GM19467 (cell line): ENCODE measurements around the gene DNAH3.
"Not testable (repeated sequence)": the region's sequence is repeated elsewhere in the genome, so short reads cannot be mapped to it uniquely, and the experiment has no call there.

Experiments used
- ATAC-seq: cut with Tn5 transposase; IDR thresholded peaks from one replicate; pipeline ENCODE4 v1.9.1; 2021; ENCODE audit warnings: mild to moderate bottlenecking, moderate library complexity; ENCODE audit not compliant: unreplicated experiment

Gene DNAH3

DNA sequence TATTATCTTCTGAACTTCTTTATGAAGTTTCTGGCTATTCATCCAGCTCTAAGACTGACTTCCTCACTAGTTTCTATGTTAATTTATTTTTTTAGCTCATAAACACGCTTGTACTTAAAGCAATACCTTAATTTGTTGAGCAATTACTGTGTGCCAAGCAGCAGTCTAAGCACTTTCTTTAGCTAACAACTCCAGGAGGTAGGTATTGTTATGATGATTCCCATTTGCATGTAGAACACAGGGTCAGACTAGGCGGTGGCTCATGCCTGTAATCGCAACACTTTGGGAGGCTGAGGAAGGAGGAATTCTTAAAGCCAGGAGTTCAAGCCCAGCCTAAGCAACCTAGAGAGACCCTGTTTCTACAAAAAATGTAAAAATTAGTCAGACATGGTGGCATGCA, 19.8 kb downstream of the DNAH3 start:
- ATAC-seq: no peak

DNA sequence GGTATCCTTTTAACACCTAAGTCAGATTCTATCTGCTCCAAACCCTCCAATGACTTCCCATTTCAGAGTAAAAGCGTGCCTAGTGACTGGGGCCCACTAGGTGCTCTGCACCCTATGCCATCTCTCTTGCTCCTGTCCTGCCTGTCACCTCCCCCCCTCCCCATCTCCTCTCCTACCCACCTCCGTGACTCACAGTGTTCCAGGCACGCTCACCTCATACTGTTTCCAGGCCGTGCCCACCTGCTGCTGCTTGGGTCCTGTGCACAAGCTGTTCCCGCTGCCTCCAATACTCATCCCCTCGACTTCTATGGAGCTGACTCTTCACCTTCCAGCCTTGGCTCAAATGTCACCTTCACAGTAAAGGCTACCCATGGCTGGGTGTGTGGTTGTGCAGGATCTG, 21.7 kb downstream of the DNAH3 start:
- ATAC-seq: no peak

GRCh38 chr16:21126518-21126917, 24.1 kb downstream of the DNAH3 start:
- ATAC-seq: no peak

DNA sequence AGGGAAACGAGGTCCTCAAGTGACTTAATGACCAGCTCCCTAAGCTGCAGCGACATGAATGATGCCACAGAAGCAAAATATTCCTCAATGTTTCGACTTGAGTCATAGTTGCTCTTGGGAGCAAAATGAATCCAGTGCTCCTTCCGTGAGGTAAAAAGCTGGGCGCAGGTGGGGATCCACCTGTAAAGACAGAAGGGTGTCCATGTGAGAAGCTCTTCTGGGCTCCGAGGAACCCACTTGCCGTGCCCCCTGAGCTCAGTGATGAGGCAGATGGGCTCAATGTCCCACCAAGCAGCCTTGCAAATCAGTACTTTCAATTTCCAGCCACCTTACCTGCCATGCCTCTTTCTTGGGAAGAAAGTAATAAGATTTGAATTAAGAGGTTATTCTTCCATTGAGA, 25.5 kb downstream of the DNAH3 start:
- no peak for ATAC-seq

DNA sequence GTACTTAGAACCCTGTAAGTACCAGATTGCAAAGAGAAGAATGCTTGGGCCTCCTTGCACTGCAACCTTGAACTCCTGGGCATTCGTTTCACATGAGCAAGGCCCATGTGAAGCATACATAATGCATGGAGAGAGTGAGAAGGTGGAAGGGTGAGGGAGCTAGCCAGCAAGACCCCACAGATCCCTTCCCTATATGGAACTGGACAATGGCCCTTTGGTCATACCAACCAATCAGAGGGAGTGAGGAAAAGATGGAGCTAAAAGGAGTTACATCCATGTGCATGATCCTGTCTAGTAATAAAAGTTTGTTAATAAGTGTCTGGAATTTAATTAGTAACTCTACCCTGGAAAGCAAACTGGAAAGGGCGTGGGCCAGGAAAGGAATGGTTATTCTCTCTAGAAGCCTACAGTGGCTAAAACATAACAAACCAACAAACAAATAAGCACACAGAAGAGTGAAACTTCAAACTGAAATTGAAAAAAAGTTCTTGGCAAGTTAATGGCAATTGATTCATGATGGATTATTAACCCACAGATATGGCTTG, 29.6 kb downstream of the DNAH3 start:
- ATAC-seq: no peak

DNA sequence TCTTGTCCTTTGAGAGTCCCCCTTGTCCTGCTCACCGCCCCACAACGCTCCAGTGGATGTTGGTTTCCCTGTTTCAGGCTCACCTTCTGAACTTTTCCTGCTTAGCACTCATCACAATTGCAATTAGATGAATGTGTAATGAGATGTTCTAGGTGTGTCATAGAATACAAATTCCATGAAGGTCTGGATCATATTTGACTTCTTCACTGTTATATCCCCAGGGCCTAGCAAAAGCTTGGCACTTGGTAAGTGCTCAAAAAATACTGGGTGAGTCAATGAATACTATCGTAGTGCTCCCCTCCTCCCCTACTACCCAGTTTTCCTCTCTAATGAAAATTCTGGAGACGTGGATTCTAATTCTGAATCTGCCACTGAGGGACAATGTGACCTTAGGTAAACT, 33.1 kb downstream of the DNAH3 start:
- no peak for ATAC-seq

DNA sequence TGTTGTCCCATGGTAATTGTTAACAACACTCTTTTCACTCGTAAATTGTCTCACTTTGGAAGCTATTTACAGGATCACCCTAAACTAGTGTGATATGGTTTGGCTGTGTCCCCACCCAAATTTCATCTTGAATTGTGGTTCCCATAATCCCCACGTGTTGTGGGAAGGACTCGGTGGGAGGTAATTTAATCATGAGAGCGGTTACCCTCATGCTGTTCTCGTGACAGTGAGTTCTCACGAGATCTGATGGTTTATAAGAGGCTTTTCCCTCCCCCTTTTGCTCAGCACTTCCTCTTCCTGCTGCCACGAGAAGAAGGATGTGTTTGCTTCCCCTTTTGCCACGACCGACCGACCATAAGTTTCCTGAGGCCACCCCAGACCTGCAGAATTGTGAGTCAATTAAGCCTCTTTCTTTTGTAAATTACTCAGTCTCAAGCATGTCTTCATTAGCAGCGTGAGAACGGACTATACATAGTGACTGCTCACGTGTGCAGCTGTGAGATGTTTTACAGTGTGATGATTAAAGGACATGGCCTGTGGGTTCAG, 34.4 kb downstream of the DNAH3 start:
- ATAC-seq: no peak

DNA sequence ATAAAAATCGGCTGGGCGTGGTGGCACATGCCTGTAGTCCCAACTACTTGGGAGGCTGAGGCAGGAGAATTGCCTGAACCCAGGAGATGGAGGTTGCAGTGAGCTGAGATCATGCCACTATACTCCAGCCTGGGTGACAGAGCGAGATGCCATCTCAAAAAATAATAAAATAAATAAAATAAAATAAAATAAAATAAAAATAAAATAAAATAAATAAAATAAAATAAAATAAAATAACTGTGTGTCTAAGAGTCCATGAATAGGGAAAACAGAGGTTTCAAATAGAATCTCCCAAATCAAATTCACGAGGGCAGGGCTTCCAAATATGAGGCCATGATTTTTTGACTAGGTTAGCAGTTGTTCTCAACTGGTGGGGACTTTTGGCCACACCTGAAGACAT, 35.1 kb downstream of the DNAH3 start:
- ATAC-seq: not testable (repeated sequence)

DNA sequence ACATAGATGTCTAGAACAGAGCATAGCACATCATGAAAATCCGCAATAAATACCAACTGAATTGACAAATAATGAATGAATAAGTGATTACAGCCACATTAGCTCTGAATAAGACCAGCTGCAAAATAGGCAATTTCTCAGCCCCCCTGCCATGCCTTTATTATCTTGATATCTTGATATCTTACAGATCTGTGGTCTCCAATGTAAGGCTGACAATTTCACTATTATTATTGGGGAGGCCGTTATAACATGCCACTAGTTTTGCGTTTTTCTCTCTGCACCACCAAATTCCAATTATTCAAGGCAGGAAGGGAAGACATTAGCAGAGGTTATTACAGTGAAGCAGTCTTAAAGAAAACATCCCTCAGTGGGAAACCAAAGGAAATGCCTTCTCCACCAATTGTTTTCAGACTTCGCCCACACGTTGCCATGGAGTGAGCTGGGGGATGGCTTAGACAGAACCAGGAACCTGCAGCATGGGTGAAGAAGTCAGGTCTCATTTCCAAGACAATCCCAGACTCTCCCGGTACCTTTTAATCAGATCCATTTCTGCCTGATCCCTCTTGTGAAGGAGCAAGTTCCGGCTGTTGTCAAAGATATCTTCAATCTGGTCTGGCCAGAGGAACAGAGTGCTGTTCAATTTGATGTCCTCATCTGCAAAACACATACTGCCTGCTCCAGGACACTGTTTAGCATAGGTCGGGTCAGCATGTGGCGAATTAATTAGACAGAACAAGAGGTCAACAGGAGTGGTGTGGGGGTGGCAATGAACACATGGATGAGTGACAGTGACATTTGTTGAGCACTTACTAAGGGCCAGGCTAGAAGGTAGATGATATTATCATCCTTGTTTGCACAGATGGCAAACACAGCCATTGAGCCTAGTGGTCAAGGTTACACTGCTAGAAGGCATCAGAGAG, 46.4 kb downstream of the DNAH3 start:
- no peak for ATAC-seq

GRCh38 chr16:21101631-21102420, 48.8 kb downstream of the DNAH3 start:
- ATAC-seq: no peak

DNA sequence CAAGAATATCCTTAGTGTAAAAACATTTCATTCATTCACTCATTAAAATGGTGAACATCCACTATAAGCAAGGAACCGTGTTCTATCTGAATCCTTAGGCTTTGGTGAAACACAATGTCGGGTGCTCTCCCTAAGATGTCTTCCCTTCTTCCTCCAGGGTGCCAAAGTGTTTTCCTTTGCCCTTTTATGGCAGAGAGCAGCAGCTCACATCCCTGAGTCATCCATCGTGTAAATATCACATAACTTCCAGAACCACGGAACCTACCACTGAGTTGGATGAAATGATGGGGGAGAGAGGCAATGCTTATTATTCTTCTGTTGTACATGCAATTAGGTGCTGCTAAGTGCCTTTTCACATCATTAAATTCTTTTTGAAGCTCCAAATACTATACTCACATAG, 50.2 kb downstream of the DNAH3 start:
- no peak for ATAC-seq

- no peak for ATAC-seq
Observed at GRCh38 chr16:21097151-21097550, 53.5 kb downstream of the DNAH3 start.

DNA sequence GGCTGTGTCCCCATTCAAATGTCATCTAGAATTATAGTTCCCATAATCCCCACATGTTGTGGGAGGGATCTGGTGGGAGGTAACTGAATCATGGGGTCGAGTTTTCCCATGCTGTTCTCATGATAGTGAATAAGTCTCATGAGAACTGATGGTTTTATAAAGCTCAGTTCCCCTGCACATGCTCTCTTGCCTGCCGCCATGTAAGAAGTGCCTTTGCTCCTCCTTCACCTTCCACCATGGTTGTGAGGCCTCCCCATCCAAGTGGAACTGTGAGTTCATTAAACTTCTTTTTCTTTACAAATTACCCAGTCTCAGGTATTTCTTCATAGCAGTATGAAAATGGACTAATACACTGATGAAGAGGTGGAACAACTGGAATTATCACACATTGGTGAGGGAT, 55.9 kb downstream of the DNAH3 start:
- not testable (repeated sequence) for ATAC-seq

- ATAC-seq: no peak
Observed at GRCh38 chr16:21092951-21093350, 57.7 kb downstream of the DNAH3 start.

- ATAC-seq: no peak
Observed at GRCh38 chr16:21088646-21089538, 61.8 kb downstream of the DNAH3 start.

DNA sequence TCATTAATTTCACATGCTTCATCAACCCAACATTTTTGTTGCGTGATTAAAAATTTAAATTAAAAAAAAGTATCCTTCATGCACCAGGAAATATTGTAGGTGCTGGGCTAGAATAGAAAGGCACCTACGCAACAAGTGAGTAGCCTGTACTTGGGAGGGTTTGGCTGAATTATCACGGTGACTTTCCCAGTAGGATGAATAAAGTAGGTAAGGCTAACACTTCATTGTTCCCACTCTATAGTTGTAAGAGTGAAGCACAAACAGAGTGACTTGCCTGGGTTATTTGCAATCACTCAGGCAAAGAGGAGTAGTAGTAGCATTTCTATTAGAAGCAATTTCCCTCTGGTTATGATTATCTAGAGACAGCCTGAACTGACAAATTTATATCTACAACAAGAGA, 62.5 kb downstream of the DNAH3 start:
- ATAC-seq: no peak

GRCh38 chr16:21084631-21085225, 65.9 kb downstream of the DNAH3 start:
- ATAC-seq: no peak

- ATAC-seq: no peak
Observed at GRCh38 chr16:21083729-21084268, 66.8 kb downstream of the DNAH3 start.

DNA sequence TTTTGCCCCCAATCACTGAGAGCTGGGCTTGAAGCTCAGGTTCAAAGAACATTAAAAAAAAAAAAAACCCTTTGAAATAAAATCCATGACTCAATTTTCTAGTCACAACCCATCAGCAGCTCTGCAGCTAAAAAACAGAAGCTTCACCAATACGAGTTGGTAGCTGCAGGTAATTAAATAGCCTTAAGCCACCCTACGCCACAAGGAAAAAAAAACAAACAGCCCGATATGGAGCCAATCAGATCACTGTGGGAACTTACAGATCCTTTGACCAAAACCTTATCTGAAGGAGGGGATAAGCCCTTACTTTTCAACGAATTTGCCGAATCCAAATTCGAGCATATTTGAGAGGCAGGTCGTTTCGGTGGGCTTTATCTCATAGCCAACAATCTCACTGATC, 69.3 kb downstream of the DNAH3 start:
- ATAC-seq: no peak

DNA sequence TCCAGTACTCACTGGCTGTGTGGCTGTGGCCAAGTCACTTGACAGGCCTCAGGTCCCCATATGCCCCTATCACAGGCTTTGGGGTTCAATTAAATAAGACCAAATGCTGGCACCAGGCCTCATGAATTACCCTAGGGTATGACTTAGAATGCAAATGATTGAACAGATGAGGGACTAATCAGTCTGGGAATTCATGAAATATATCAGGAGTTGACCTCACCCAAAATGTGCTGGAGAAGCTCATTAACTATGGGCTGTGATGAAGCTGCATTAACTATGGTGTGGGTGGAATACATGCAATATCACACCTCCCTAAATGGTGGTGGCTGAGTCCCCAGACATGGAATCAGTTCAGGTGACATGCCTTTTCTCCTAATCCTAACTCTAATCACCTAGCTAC, 72.1 kb downstream of the DNAH3 start:
- no peak for ATAC-seq
